GM18858 (cell line): Measurements from ENCODE around the gene MTMR2.

Source experiments
- ATAC-seq: cut with Tn5 transposase; IDR thresholded peaks from one replicate; pipeline ENCODE4 v1.9.1; 2021; ENCODE audit not compliant: unreplicated experiment

Gene MTMR2

GRCh38 chr11:95788921-95789505 is 134.9 kb downstream of the MTMR2 start:
- no peak for ATAC-seq
